Right lung (tissue), 10 donors: ENCODE data around the gene ANKLE1. TPM values are rescaled to one million over a fixed set of nuclear protein-coding genes. Genes with fewer than 3 reads are reported as not detected.

Experiments used
- DNase-seq, 2 donors: peaks; one replicate each; pipeline ENCODE4 v3.0.0-alpha.2; 2013
- long read RNA-seq, 8 donors: transcript quantifications; one replicate each; lab custom pipeline, GENCODE V29; 2026
- polyA plus RNA-seq, 5 donors: library from polyadenylated mRNA; unstranded; fragments of 120-200 nt; gene quantifications; one replicate each; pipeline versions ENCODE4 v1.2.1 to v1.2.3, GENCODE V29; 2013; ENCODE audit warnings: inconsistent platforms in 1 of 5, low replicate concordance in 1 of 5; ENCODE audit not compliant: insufficient read length in 5 of 5, insufficient read depth in 1 of 5

The ANKLE1 gene
- polyA plus RNA-seq = 1 to 10 TPM; 1.3 to 2.2 (median 1.8) TPM
- long read RNA-seq, donor 1 = 0 reads
- long read RNA-seq, donor 2 = 0 reads
- long read RNA-seq, donor 3 = 0 reads
- long read RNA-seq, donor 4 = 0 reads
- long read RNA-seq, donor 5 = 0 reads
- long read RNA-seq, donor 6 = 0 reads
- long read RNA-seq, donor 7 = 0 reads
- long read RNA-seq, donor 8 = 0 reads

DNA sequence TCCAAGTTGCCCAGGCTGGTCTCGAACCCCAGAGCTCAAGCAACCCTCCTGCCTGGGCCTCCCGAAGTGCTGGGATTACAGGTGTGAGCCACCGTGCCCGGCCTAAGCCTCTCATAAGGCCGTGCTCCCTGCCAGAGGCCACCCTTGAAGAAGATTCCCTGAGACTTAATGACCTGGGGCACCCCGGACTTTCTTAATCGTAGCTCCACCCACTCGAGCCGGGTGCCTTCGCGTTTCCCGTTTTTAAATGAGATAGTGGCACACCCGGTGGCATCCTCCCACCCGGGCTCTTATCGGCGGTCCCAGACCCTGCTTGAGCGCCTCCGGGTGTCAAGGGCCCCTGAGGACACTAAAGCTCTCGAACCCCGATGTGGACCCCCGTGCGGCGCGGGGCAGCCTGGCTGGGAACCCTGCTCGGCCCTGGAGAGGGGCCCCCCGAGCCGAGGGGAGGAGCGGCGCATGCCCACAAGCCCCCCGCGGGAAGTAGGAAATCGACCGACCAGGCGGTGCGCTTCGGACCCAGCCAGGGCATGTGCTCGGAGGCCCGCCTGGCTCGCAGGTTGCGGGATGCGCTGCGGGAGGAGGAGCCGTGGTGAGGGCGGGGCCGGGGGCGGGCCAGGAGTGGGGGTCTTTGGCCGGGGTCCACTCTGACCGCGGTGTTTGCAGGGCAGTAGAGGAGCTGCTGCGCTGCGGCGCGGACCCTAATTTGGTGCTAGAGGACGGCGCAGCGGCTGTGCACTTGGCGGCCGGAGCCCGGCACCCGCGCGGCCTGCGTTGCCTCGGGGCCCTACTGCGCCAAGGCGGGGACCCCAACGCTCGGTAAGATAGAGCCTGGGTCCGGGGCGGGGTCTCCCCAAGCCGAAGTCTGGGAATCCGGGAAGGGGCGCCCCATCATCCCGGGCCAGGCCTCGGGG, at the start of gene ANKLE1:
ANKLE1 (plus strand) TSS at position 511 of the 914 bp plus-strand sequence; CDS start at position 531, 20 bp downstream.
- no peak for DNase-seq

DNA sequence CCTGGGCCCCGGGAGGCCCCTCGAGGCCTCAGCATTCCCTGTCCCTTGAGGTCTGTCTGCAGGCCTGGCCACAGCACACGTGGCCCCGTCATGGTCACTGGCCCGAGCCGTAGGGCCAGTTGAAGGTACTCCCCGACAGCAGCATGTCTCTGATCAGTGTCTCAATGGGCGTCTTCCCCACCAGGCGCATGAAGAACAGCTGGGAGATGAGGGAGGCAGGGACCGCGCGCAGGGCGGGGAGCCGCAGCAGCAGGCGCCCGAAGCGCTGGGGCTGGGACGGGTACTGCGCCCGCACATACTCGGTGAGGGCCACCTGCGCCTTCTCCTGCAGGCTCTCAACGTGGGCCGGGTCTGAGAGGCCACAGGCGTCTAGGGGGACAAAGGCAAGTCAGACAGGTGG, 49.4 kb upstream of the ANKLE1 start:
- no peak for DNase-seq

- no peak for DNase-seq
These were observed 46.8 kb upstream of the ANKLE1 start for GRCh38 chr19:17234911-17235299.

DNA sequence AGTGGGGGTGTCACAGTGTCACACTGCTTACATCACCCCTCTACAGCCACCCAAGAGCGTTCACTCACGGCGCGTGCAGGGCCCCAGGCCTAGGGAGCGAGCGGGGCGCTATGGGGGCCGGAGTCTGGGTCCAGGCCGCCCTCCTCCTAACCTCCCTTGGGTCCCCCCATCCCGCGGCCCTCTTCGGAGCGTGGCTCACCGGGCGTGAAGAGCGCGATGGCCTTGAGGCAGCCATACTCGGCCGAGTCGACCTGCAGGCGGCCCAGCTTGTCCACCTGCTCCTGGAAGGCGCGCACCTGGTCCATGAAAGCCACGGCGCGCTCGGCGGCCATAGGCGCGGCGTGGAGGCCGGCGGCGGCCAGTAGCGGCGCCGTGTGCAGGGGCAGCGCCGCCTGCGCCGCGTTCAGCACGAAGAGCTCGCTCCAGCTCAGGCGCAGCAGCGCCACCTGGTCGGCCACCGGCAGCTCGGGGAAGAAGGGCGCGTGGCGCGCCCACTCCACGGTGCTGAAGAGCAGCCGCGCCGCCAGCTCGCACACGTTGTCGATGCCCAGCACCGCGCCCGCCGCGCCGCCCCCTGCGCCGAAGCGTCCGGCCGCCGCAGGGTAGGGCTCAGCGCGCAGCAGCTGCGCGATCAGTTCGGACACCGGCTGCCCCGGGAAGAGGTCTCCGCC, 46.3 kb upstream of the ANKLE1 start:
- peak; percentile 67 to 70 for DNase-seq

- DNase-seq = peak in 1 of 2 donors; percentile 44
These were observed 45.5 kb upstream of the ANKLE1 start for GRCh38 chr19:17235971-17236777.

DNA sequence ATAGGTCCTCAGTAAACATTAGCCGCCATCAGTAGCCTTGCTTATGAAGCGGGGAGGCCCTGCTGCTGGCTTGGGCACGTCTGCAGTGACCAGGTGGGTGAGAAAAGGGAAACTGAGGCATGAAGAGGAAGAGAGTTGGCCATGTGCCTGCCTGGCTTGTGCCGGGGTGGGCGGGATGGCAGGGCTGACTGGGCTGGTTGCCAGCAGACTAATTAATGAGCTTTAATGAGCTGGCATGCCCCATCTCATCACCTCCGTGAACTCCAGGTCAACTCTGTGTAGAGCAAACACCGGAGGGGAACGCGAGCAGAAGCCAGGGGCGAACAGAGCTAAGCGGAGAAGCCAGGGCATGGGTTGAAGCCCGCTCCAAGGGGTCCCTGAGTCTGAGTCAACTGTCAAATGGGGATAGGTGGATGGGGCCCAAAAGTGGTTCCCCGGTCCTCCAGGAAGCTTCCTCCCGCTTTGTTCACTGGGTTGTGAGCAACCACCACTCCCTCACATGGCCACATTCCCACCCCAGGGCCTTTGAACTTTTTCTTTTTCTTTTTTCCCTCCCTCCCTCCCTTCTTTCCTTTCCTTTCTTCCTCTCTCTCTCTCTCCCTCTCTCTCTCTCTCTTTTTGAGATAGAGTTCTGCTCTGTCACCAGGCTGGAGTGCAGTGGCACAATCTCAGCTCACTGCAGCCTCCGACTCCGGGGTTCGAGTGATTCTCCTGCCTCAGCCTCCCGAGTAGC, 44.7 kb upstream of the ANKLE1 start:
- no peak for DNase-seq

- no peak for DNase-seq
These were observed 43.7 kb upstream of the ANKLE1 start for GRCh38 chr19:17237747-17238706.

GRCh38 chr19:17240062-17240752, 41.5 kb upstream of the ANKLE1 start:
- DNase-seq = no peak

DNA sequence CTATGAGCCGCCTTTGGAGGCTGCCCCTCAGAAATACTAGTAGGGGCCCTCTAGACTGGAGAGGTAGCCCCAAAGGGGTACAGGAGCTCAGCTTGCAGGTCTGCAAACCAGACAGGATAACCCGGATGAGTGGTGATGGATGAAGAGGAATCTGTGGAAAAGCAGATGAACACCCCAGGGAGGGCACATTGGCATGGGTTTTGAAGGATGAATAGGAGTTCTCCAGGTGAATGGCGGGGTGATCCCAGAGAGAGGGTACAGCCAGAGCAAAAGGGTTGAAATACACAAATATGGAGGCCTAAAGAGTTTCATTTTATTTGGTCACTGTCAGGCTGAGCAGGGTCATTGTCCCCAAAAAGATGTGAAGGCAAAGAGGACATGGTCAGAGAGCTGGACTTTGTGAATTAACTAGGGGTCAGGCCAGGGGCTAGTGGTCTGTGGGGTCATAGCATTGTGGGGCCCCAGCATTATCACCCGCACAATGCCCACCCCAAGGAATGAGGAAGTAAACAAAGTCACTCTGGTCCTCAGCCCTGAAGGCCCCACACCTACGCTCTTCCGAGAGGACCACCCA, 40.8 kb upstream of the ANKLE1 start:
- no peak for DNase-seq

DNA sequence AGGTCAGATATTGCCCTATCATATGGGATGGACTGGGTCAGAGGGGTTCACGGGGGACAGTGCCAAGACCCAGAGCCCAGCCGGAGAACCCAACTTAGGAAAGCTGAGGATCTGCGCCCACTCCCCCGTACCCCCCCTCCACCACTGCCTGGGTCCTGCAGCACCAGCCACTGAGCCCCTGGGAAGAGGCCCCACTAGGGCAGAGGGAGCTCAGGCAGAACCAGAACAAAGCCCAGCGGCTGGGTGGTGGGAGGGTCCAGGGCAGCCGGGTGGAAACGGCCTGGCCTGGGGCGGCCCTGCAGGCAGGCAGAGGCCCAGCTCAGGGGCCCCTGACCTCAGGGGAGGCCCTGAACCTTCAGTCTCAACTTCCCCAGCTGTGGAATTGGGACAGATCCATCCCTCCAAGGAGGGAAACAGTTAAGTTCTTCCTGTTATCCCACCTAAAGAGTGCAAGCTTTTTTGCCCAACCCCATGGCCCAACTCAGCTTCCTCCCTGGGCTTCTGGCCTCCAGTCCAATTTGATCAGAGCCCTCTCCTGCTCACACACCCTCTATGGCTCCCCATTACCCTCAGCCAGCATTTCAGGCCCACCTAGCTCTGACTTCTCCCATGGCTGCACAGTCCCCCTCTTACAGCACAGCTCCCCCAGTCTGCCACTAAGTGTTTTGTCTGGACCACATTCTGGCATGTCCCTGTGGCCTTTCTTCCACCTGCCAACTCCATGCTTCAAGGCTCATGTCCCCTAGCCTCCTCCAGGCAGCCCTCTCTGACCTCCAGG, 39.1 kb upstream of the ANKLE1 start:
- no peak for DNase-seq

- DNase-seq = no peak
These were observed 38.4 kb upstream of the ANKLE1 start for GRCh38 chr19:17243211-17243829.

GRCh38 chr19:17243830-17244617, 37.7 kb upstream of the ANKLE1 start:
- no peak for DNase-seq

DNA sequence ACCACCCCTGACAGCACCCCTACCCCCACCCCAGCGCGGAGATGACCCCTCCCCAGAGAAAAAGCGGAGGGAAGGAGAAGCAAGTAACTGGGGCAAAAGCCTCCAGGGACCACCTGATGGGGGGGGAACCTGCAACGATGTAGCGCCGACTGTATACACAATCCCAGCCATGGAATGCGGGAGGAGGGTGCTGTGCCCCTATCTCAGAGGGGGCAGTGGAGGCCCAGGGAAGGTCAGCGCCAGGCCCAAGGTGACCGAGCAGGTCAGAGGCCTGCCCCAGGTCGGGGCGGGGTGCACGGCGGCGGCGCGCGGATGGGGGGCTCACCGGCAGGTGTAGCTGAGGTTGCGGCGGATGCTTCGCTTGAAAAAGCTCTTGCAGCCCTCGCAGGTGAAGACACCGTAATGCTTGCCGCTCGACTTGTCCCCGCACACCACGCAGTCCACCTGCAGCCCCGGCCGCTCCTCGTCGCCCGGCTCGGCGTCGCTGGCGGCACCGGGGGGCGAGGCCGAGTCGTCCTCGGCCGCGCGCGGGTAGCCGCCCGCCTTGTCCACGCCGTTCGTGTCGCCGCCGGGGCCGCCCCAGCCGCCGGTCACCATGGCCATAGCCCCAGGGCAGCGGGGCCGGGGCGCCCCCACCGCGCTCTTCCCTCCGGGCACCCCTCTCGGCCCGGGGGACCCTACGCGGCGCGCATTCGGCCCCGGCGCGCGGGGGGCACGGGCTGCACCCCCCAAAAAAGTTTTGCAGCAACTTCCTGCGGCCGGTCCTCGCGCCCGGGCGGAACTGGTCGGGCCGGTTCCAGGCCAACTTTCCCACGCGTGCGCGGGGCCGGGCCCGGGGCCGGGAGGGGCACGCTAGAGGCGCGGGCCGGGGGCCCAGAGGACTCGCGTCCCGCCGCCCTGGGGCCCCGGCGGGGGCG, 36.8 kb upstream of the ANKLE1 start:
- peak in 1 of 2 donors; percentile 40 for DNase-seq

DNA sequence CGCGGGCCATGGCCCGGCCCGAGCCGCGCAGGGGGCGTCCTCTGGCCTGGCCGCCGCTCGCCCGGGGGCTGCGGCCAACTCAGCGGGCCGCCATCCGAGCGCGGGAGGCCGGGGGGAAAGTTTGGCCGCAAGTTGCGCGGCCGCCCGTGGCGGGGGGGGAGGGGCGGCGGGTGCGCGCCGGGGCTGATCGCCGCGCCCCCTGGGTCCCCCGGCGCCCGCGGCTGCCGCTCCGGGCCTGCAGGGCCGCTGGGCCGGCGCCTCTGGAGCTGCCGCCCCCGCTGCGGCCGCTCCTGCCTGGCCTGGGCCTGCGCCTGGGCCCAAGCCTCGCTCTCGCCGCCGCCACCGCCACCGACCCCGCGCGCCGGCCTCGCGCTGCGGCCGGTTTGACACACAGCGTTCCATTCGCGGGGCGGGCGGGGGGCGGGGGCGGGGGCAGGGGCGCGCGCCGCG, 36.1 kb upstream of the ANKLE1 start, which contains the start of gene NR2F6:
NR2F6 (minus strand) TSS at position 385 of the 450 bp plus-strand sequence. CDS start 699 bp downstream, outside the sequence.
- DNase-seq = no peak
